HepG2 (cell line): ENCODE data around the gene TASP1. TPM values are rescaled to one million over a fixed set of nuclear protein-coding genes. Genes with fewer than 3 reads are reported as not detected.

Experiments
- ATAC-seq: fragments of 200-7000 bp; cut with Tn5 transposase; 3 replicates; pipeline ENCODE4 v1.9.1; 2020; ENCODE audit warnings: mild to moderate bottlenecking, moderate library complexity
- BruUV-seq: library from RNA; stranded (reverse); fragments of 400-500 nt; replicated peaks from 2 replicates; lab custom pipeline; 2021; lab: Mats Ljungman, UMichigan
- CTCF ChIA-PET: fragments of 300-600 bp; formaldehyde crosslinking; extraction: SDS; loops from one replicate; lab custom pipeline; 2021; ENCODE audit warnings: low total read pairs, inconsistent platforms, low intra/inter-chr PET ratio; lab: Yijun Ruan, JAX
- POLR2A ChIA-PET: fragments of 350-600 bp; sonication (Branson Sonifier 250); formaldehyde crosslinking; loops from one replicate; lab custom pipeline; 2020; ENCODE audit warnings: antibody characterized with exemption, inconsistent platforms; lab: Yijun Ruan, JAX
- DNase-seq: peaks from one replicate; pipeline ENCODE4 v3.0.0-alpha.2; 2015; ENCODE audit warnings: low spot score
- FAIRE-seq: peaks from 3 replicates; lab custom pipeline; 2011; peaks lifted over from hg19 to GRCh38; lab: Jason Lieb, UNC
- H2AFZ ChIP-seq: one replicate; pipeline ENCODE4 v1.6.1; 2011; ENCODE audit warnings: low read length, inconsistent platforms
- H3K27ac ChIP-seq: fragments of 300-600 bp; 3 replicates; pipeline ENCODE4 v1.8.0; 2011; ENCODE audit warnings: mixed run types, mild to moderate bottlenecking, mixed read lengths, low read length, inconsistent platforms; ENCODE audit not compliant: insufficient read depth; ENCODE audit errors: extremely low read length
- H3K27me3 ChIP-seq, 2 experiments: fragments of 200-600 bp in 1 of 2; 2 replicates in 1 of 2; 3 replicates in 1 of 2; pipeline versions ENCODE4 v1.6.0 to v1.8.0; 2011; ENCODE audit warnings: low read length in 2 of 2, mild to moderate bottlenecking in 2 of 2, moderate library complexity in 2 of 2, inconsistent platforms in 1 of 2; ENCODE audit not compliant: insufficient read depth in 2 of 2, control insufficient read depth in 1 of 2
- H3K36me3 ChIP-seq, 2 experiments: fragments of 200-600 bp in 1 of 2; replicated peaks in 1 of 2; 2 replicates in 1 of 2; 3 replicates in 1 of 2; pipeline versions ENCODE4 v1.5.1 to v1.8.0; 2011; ENCODE audit warnings: low read length in 2 of 2, inconsistent platforms in 1 of 2; ENCODE audit not compliant: insufficient read depth in 2 of 2, control insufficient read depth in 1 of 2
- H3K4me1 ChIP-seq: 2 replicates; pipeline ENCODE4 v1.5.1; 2012; ENCODE audit warnings: low read length, inconsistent platforms; ENCODE audit not compliant: insufficient read depth
- H3K4me2 ChIP-seq: 2 replicates; pipeline ENCODE4 v1.6.0; 2011; ENCODE audit warnings: low read depth, low read length, inconsistent platforms
- H3K4me3 ChIP-seq, 3 experiments: fragments of 200-600 bp in 1 of 3; sonication (generic), shearing (Covaris generic) in 1 of 3; replicated peaks in 1 of 3; 2 replicates each; pipeline ENCODE4 v1.5.1; 2011 to 2016; ENCODE audit warnings: low read length in 3 of 3, inconsistent platforms in 2 of 3, low read depth in 2 of 3, mild to moderate bottlenecking in 2 of 3, control low read depth in 1 of 3, mixed read lengths in 1 of 3; ENCODE audit not compliant: insufficient read depth in 1 of 3
- H3K79me2 ChIP-seq: one replicate; pipeline ENCODE4 v1.6.1; 2011; ENCODE audit warnings: low read length, inconsistent platforms; ENCODE audit not compliant: insufficient read depth
- H3K9ac ChIP-seq: 2 replicates; pipeline ENCODE4 v1.6.0; 2011; ENCODE audit warnings: mild to moderate bottlenecking, low read depth, low read length, inconsistent platforms; ENCODE audit not compliant: insufficient read depth
- H3K9me3 ChIP-seq: 2 replicates; pipeline ENCODE4 v1.5.1; 2012; ENCODE audit warnings: mild to moderate bottlenecking, low read length
- H4K20me1 ChIP-seq: 2 replicates; pipeline ENCODE4 v1.6.0; 2011; ENCODE audit warnings: inconsistent platforms, mild to moderate bottlenecking, low read length, moderate library complexity; ENCODE audit not compliant: insufficient read depth
- JARID2 ChIP-seq: sonication (generic); formaldehyde crosslinking; IDR thresholded peaks from 2 replicates; pipeline ENCODE4 v1.8.1; 2023; ENCODE audit warnings: missing genetic modification reagents, inconsistent platforms; ENCODE audit not compliant: insufficient replicate concordance
- ZNF44 ChIP-seq: sonication (generic); formaldehyde crosslinking; IDR thresholded peaks from 2 replicates; pipeline ENCODE4 v1.5.1; 2020; ENCODE audit warnings: mild to moderate bottlenecking, missing genetic modification reagents
- ZNF550 ChIP-seq: sonication (generic); formaldehyde crosslinking; IDR thresholded peaks from 2 replicates; pipeline ENCODE4 v1.4.0; 2020; ENCODE audit warnings: mild to moderate bottlenecking, missing genetic modification reagents, borderline replicate concordance
- ZNF557 ChIP-seq: sonication (generic); formaldehyde crosslinking; IDR thresholded peaks from 2 replicates; pipeline ENCODE4 v1.4.0; 2020; ENCODE audit warnings: missing genetic modification reagents
- WGBS: methylation state at CpG from one replicate; pipeline ENCODE4 v1.1.6; 2017; ENCODE audit warnings: low lambda C conversion rate; 5-methylcytosine and 5-hydroxymethylcytosine counted together
- in situ Hi-C: cut with HindIII; loops from 2 replicates; pipeline ENCODE4 v1.10.0; 2017; ENCODE audit warnings: low pct_unique_long_range_greater_than_20kb; ENCODE audit not compliant: extremely low pct_ligation_motif_present
- intact Hi-C: fragments of 100-400 bp; cut with micrococcal nuclease; formaldehyde crosslinking; loops from one replicate; pipeline ENCODE4 v1.10.0; 2022; ENCODE audit not compliant: unreplicated experiment
- polyA plus RNA-seq, 8 experiments: library from polyadenylated mRNA; depleted of rRNA in 3 of 8; stranded (reverse) in 7 of 8; unstranded in 1 of 8; fragments of >200 nt; fragmentation: Illumina TruSeq in 4 of 8; extraction: Trizol in 4 of 8; gene quantifications; 2 replicates each; pipeline versions ENCODE4 v1.2.1 to v1.2.3, GENCODE V29; 2011 to 2016; ENCODE audit warnings: low read depth in 4 of 8, missing spikeins in 1 of 8, mixed read lengths in 1 of 8; ENCODE audit not compliant: insufficient read depth in 1 of 8
- total RNA-seq, 5 experiments: library from RNA; depleted of rRNA; stranded (reverse); fragments of >200 nt; fragmentation: Illumina TruSeq; extraction: Trizol; gene quantifications; 2 replicates each; pipeline ENCODE4 v1.2.3, GENCODE V29; 2016; ENCODE audit warnings: low read depth in 1 of 5
- TF ChIP-seq, protein P1 (sequence below): sonication (generic); formaldehyde crosslinking; IDR thresholded peaks from 2 replicates; pipeline ENCODE4 v1.4.0; 2020; ENCODE audit warnings: missing genetic modification reagents, borderline replicate concordance
- TF ChIP-seq, protein P2 (sequence below): sonication (generic); formaldehyde crosslinking; IDR thresholded peaks from 2 replicates; pipeline ENCODE4 v1.4.0; 2020; ENCODE audit warnings: mild to moderate bottlenecking, low read depth, missing genetic modification reagents
- TF ChIP-seq, protein P3 (sequence below): sonication (generic); IDR thresholded peaks from 2 replicates; pipeline ENCODE4 v1.6.1; 2016; ENCODE audit warnings: low read depth, borderline replicate concordance

The TASP1 gene
- total and polyA plus RNA-seq, 2 of the 13 experiments (the other 11 are each of a cell fraction or from before 2014, with no cell fraction given) = 10.0 to 25.2 TPM

DNA sequence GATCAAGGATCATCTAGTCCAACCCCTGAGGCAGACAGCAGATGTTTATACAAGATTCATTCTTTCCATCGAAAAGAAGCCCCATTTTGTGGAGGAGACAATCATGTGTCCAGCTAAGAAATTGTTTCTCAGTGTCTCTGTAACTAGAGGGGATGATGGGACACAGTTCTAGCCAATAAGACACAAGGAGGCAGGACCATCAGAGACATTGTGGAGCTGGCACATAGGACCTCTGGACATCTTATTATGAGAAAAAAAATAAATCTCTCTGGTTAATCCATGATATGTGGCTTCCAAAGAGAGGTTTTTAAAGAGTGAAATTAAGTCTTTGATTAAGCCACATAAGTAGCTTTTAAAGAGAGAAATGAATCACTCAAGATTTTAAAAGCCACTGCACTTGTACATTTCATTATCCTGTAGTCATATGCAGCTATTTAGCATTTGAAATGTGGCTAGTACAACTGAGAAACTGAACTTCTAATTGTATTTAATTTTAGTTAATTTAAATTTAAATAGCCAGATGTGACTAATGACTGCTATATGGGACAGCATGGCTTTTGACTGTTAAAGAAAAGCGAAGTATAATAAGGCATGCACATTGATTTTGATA, 176.8 kb downstream of the TASP1 start:
- POLR2A ChIA-PET = no interaction called here

DNA sequence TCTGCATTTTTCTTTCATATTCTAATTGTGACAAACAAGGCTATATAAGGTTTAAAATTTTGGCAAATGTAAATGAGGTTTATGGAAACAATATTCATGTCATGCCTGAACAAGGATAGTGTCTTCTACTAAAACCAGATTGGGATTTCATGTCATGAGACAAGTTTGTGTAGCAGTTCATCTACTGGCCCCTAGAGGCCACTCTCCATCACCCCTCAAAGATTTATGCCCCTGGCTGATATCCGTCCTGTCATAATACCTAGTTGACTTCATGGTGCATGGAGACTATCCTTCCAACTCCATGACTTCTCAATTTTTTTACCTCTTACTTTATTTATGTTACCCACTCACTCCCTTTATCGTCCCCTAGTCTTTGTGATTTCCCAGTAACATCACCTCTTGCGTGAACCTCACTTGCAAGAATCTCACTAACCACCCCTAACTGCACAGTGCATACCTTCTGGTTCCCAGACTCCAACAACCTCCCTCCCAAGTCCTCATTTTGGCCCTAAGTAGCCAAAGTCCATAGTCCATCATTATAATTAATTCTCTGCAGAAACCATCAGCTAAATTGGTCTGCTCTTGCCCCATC, 179.8 kb downstream of the TASP1 start:
- 93% methylated on average over 3 of the region's 3 CpGs for WGBS
- ChIA-PET POLR2A (interaction anchor here (1.3 kb wide), 1 partner anchor 8 kb away, joined by 3 read pairs; no protein-coding TSS in a partner anchor), CTCF (interaction anchor here (1.9 to 2.5 kb wide), 2 partner anchors 88 to 133 kb away, joined by 6 to 8 read pairs; no protein-coding TSS in a partner anchor)
- Histone ChIP-seq H4K20me1 (no peaks in the 10 kb centered on the region), H3K4me1 (peaks cover 19% of the 10 kb centered on the region), H3K27ac (no peak overlapping the region), H3K9me3 (no peaks in the 10 kb centered on the region), H3K4me3 (no peak overlapping the region), H3K4me2 (no peak overlapping the region), H3K9ac (no peak overlapping the region), H2AFZ (no peak overlapping the region), H3K27me3 (no peaks in the 10 kb centered on the region), H3K36me3 (no peaks in the 10 kb centered on the region), H3K79me2 (no peaks in the 10 kb centered on the region)
- in situ Hi-C loops (no loop called here), intact Hi-C loops (loop anchor here (1.0 to 5.0 kb wide), 4 partner anchors 37 to 313 kb away; no protein-coding TSS in a partner anchor)
- no TSS peak for BruUV-seq
- DNase-seq = peak; percentile 61
- FAIRE-seq = peak; percentile 74
- ATAC-seq = peak; percentile 89
- TF ChIP-seq, protein P1, sequence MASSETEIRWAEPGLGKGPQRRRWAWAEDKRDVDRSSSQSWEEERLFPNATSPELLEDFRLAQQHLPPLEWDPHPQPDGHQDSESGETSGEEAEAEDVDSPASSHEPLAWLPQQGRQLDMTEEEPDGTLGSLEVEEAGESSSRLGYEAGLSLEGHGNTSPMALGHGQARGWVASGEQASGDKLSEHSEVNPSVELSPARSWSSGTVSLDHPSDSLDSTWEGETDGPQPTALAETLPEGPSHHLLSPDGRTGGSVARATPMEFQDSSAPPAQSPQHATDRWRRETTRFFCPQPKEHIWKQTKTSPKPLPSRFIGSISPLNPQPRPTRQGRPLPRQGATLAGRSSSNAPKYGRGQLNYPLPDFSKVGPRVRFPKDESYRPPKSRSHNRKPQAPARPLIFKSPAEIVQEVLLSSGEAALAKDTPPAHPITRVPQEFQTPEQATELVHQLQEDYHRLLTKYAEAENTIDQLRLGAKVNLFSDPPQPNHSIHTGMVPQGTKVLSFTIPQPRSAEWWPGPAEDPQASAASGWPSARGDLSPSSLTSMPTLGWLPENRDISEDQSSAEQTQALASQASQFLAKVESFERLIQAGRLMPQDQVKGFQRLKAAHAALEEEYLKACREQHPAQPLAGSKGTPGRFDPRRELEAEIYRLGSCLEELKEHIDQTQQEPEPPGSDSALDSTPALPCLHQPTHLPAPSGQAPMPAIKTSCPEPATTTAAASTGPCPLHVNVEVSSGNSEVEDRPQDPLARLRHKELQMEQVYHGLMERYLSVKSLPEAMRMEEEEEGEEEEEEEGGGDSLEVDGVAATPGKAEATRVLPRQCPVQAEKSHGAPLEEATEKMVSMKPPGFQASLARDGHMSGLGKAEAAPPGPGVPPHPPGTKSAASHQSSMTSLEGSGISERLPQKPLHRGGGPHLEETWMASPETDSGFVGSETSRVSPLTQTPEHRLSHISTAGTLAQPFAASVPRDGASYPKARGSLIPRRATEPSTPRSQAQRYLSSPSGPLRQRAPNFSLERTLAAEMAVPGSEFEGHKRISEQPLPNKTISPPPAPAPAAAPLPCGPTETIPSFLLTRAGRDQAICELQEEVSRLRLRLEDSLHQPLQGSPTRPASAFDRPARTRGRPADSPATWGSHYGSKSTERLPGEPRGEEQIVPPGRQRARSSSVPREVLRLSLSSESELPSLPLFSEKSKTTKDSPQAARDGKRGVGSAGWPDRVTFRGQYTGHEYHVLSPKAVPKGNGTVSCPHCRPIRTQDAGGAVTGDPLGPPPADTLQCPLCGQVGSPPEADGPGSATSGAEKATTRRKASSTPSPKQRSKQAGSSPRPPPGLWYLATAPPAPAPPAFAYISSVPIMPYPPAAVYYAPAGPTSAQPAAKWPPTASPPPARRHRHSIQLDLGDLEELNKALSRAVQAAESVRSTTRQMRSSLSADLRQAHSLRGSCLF (CRISPR knock-in tag) = no peak
- TF ChIP-seq, protein P2, sequence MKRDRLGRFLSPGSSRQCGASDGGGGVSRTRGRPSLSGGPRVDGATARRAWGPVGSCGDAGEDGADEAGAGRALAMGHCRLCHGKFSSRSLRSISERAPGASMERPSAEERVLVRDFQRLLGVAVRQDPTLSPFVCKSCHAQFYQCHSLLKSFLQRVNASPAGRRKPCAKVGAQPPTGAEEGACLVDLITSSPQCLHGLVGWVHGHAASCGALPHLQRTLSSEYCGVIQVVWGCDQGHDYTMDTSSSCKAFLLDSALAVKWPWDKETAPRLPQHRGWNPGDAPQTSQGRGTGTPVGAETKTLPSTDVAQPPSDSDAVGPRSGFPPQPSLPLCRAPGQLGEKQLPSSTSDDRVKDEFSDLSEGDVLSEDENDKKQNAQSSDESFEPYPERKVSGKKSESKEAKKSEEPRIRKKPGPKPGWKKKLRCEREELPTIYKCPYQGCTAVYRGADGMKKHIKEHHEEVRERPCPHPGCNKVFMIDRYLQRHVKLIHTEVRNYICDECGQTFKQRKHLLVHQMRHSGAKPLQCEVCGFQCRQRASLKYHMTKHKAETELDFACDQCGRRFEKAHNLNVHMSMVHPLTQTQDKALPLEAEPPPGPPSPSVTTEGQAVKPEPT (CRISPR knock-in tag) = no peak

More for the DNA sequence above, 176.8 kb downstream of the TASP1 start:
- peaks cover 11% of the 10 kb centered on the region for H3K4me1 ChIP-seq
- no peaks in the 10 kb centered on the region for H3K27me3 ChIP-seq
- intact Hi-C loops (no loop called here), in situ Hi-C loops (no loop called here)
- H3K36me3 ChIP-seq = 0 out of 5 replicates have a peak, but pooled peaks cover 0 to 1% of the 10 kb centered on the region in 2 experiments
- H2AFZ ChIP-seq = no peak overlapping the region
- H3K79me2 ChIP-seq = no peaks in the 10 kb centered on the region
- ATAC-seq (no peak), DNase-seq (no peak), FAIRE-seq (no peak)
- no peak overlapping the region for H3K4me3 ChIP-seq
- CTCF ChIA-PET = no interaction called here
- TF ChIP-seq ZNF44 (CRISPR knock-in tag) (no peak), JARID2 (no peak), ZNF557 (CRISPR knock-in tag) (no peak), ZNF550 (CRISPR knock-in tag) (no peak)
- TF ChIP-seq, protein P3, sequence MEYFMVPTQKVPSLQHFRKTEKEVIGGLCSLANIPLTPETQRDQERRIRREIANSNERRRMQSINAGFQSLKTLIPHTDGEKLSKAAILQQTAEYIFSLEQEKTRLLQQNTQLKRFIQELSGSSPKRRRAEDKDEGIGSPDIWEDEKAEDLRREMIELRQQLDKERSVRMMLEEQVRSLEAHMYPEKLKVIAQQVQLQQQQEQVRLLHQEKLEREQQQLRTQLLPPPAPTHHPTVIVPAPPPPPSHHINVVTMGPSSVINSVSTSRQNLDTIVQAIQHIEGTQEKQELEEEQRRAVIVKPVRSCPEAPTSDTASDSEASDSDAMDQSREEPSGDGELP = no peak
- no TSS peak for BruUV-seq
- H3K9ac ChIP-seq = no peak overlapping the region
- H3K27ac ChIP-seq = no peak overlapping the region
- no peaks in the 10 kb centered on the region for H4K20me1 ChIP-seq
- H3K4me2 ChIP-seq = no peak overlapping the region
- WGBS = 95% methylated on average over 2 of the region's 2 CpGs
- no peaks in the 10 kb centered on the region for H3K9me3 ChIP-seq
